SIG-M5 (cell line): ENCODE results near the gene AIRE.
A peak's percentile ranks its signal among the peaks of the same experiment; 100 is the strongest.
"Not testable (repeated sequence)": the region's sequence is repeated elsewhere in the genome, so short reads cannot be mapped to it uniquely, and the experiment has no call there.

Source experiments
- DNase-seq: peaks from one replicate; lab custom pipeline; 2025; lab: John Stamatoyannopoulos, UW

The AIRE gene

DNA sequence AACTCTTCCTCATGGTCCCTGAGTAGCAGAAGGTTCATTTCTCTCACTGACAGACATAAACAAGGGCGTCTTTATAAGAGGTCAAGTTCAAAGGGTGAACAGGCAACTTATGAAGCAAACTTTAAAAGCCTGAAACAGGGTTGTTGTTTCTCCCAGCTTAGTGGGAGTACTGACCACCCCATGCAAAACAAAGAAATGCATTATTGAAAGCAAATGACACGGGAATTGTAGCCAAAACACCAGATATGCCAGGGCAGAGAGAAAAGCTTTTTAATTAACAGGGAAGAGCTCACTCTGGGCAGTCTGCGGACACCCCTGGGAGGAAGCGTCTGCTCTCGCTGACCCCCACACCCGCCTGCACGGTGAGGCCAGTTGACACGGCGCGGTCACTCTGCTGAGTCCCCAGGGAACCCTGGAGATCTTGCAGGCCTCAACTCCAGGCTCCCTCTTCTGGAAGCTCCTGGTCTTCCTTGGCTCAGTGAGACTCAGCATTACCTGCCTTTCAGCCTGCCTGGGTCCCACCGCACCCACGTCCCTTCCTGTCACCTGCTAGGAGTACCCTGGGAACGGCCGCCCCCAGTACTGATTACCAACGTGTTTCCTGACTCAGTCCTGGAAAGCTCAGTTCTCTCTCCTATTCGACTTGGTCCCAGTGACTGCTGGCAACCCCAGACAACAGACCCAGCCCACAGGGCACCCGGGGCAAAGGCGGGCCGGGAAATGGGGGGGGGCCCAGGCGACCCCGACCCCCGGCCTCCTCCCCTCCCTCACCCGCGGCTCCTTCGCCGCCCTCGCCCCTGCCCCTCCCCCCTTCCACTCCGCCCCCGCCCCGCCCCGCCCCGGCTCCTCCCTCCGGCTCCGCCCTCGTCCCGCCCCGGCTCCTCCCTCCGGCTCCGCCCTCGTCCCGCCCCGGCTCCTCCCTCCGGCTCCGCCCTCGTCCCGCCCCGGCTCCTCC, 52.5 kb downstream of the AIRE start:
- no peak for DNase-seq

DNA sequence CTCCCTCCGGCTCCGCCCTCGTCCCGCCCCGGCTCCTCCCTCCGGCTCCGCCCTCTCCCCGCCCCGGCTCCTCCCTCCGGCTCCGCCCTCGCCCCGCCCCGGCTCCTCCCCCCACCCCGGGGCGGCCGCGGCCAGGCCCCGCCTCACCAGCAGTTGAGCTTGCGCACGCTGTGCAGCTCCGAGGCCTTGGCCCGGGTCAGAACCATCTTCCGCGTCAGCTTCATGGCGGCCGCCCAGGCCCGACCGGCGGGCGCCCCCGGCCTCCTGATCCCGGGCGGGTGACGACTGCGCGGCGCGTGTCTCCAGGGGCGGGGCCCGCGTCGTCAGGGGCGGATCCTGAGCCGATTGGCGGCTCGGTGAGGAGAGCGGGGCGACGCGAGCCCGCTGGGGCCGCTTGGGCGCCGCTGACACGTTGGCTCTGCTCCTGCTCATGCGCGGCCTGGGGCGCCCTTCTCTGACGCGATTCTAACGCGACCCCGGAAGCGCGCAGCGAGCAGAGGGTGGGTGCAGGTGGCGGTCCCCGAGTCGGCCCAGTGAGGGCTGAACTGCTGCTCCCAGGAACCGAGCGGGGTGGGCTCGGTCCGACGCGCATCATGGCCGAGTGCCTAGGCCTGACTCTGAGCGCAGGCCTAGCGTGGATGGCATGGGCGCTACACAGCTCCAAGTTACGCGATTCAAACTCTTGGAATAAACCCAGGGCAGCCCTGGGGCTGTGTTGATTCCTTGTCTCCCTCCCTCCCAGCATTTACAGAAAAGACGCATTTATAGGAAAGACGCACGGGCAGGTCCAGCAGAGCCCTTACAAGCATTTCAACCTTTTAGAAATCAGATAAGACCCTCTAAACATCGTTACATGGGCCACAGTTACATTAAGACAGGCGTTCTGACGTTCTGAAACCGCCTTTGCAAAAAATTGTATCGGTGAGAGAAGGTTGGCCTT, 53.6 kb downstream of the AIRE start, which contains the start of gene CFAP410:
CFAP410 (minus strand) TSS at position 420 of the 940 bp plus-strand sequence; CDS start at position 224, 196 bp downstream.
- peak; percentile 67 for DNase-seq

DNA sequence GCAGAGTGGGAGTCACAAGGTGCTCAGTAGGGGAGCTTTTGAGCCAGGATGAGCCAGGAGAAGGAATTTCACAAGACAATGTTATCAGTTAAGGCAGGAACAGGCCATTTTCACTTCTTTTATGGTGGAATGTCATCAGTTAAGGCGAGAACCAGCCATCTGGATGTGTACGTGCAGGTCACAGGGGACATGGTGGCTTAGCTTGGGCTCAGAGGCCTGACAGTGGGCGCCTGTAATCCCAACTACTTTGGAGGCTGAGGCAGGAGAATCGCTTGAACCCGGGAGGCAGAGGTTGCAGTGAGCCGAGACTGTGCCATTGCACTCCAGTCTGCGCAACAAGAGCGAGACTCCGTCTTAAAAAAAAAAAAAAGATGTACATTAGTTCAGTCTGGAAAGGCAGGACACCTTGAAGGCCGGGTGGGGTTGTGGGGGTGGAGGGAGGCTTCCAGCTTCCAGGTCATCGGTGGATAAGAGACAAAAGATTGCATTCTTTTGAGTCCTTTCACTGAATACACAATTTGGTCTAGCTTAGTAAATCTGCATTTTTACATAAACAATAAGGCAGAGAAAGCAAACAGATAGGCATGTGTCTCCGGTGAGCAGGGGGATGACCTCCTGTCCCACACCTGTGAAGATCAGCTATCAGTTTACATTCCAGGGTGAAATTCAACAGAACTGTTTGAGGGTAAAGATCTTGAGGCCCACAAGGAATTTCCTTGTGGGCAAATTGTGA, 56.2 kb downstream of the AIRE start:
- DNase-seq, result not testable (repeated sequence)

DNA sequence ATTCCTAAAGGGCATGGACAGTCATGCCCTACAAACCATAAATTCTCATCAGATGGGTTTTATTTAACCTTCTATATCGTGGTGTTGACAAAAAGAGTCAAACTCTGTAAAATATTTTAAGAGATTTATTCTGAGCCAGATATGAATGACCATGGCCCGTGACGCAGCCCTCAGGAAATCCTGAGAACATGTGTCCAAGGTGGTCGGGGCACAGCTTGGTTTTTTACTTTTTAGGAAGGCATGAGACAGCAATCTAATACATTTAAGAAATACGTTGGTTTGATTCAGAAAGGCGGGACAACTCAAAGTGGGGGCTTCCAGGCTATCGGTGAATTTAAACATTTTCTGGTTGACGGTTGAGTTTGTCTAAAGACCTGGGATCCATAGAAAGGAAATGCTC, 57.3 kb downstream of the AIRE start:
- DNase-seq, result not testable (repeated sequence)

DNA sequence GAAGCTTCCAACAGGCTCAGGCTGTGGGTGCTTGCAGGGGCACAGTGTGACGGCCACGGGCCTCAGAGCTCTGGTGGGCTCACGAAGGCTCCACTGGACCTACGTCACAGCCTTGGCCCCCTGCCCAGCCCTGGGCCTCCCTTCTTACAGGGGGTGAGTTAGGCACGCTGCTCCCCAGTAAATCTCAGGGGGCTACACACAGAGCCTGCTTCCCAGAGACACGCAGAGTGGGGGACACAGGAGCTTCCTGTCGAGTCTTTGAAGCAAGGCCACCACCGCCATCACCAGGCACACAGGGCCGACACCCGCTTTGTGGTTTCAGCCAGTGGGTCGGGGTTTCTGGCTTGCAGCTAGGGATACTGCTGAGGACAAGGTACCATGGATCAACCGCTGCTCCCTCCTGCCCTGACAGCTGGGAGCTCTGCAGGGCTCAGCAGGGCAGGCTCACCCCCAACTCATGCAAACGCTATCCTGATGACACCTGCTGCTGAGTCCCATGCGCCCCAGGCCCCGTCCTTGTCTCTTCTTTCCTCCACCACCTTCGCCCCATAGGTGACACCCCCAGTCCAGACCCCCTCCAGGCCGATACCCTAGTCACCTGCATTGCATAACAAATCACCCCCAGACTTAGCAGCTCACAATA, 59.0 kb downstream of the AIRE start:
- DNase-seq, result no peak

DNA sequence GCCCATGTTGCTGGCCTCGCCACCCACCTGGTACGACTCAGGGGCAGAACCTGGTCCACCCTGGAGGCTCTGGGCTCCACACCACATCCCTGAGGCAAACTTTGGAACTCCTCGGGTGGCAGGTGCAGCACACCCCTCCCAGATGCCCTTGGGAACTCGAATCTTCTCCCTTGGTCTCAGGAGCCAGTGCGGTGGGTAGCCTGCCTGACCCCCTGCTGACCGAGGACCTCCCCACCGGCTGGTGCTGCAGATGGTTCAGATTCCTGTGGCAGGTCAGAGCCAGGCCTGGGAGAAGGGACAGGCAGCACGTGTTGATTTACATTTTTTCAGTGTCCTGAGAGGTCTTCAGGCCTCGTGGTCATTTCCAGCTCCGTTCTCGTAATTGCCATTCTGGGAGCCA, 59.8 kb downstream of the AIRE start:
- no peak for DNase-seq

DNA sequence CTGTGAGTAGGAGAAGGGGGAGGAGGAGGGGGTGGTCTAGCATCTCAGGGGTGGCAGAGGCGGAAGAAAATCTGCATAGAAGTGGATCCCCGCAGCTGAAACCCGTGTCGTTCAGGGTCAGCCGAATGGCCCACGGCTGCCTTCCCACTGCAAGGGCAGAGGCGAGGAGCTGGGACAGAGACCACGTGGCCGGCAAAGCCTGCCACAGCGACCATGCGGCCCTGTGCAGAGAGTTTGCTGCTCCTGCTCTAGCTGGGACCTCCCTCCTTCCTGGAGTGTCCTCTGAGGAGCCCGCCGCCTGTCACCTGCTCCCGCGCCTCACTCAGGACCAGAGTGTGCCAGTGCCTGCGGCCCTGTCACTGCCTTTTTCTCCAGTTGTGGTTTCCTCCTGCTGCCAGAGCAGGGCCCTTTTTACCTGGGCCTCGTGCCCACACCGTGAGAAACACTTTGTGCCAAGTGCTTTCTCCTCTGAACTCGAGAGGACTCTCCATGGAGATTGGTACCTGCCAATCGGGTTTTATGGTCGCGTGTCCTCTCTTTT, 62.3 kb downstream of the AIRE start:
- DNase-seq, result no peak
